ENCODE measurements around the gene CLSTN3.
A peak's percentile ranks its signal among the peaks of the same experiment; 100 is the strongest.

CLSTN3 gene

GRCh38 chr12:7112041-7112440 lies 18.1 kb upstream of the CLSTN3 start:
- Mint-ChIP-seq H3K4me1 (peaks cover 15% of the 10 kb centered on the region), H3K27me3 (ENCODE audit: low read depth, poor library complexity) (peaks cover 11% of the 10 kb centered on the region), H3K36me3 (ENCODE audit: low read depth) (peaks cover 12% of the 10 kb centered on the region), H3K4me3 (no peak overlapping the region), H3K9me3 (peaks cover 6% of the 10 kb centered on the region), H3K27ac (no peak overlapping the region)
- DNase-seq, result no peak
- TF ChIP-seq, protein P1, sequence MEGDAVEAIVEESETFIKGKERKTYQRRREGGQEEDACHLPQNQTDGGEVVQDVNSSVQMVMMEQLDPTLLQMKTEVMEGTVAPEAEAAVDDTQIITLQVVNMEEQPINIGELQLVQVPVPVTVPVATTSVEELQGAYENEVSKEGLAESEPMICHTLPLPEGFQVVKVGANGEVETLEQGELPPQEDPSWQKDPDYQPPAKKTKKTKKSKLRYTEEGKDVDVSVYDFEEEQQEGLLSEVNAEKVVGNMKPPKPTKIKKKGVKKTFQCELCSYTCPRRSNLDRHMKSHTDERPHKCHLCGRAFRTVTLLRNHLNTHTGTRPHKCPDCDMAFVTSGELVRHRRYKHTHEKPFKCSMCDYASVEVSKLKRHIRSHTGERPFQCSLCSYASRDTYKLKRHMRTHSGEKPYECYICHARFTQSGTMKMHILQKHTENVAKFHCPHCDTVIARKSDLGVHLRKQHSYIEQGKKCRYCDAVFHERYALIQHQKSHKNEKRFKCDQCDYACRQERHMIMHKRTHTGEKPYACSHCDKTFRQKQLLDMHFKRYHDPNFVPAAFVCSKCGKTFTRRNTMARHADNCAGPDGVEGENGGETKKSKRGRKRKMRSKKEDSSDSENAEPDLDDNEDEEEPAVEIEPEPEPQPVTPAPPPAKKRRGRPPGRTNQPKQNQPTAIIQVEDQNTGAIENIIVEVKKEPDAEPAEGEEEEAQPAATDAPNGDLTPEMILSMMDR (IDR thresholded peaks at IDR 0.05), result no peak

- H3K4me1 Mint-ChIP-seq, result peaks cover 7% of the 10 kb centered on the region
- TF ChIP-seq, protein P1 (IDR thresholded peaks at IDR 0.05), result peak; percentile 85
- H3K9me3 Mint-ChIP-seq, result no peaks in the 10 kb centered on the region
- peaks cover 5% of the 10 kb centered on the region for H3K36me3 Mint-ChIP-seq (ENCODE audit: low read depth)
- no peak overlapping the region for H3K4me3 Mint-ChIP-seq
- DNase-seq, result peak; percentile 34
- H3K27me3 Mint-ChIP-seq (ENCODE audit: low read depth, poor library complexity), result peaks cover 11% of the 10 kb centered on the region
- no peak overlapping the region for H3K27ac Mint-ChIP-seq
Observed at GRCh38 chr12:7113389-7113871, 16.7 kb upstream of the CLSTN3 start.

DNA sequence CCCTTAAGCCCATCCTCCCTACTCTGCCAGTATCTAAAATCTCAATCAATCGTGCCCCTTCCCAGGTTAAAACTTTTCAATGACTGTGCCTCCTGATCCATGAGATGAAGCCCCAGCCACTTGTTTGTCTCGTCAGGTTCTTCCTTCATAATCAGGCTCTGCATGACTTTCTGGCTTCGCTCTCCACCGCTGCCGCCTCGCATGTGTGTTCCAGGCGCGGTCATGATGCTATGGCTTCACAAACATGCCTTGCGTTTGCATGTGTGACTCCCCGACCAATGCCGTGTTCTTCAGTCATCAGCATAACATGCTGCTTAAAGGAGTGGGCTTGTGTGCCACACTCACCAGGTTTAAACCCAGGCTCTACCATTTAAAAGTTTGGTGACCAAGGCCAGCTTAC lies 16.2 kb upstream of the CLSTN3 start:
- H3K36me3 Mint-ChIP-seq (ENCODE audit: low read depth), result peaks cover 5% of the 10 kb centered on the region
- no peak overlapping the region for H3K4me3 Mint-ChIP-seq
- H3K27me3 Mint-ChIP-seq (ENCODE audit: low read depth, poor library complexity), result peaks cover 11% of the 10 kb centered on the region
- DNase-seq, result no peak
- no peaks in the 10 kb centered on the region for H3K9me3 Mint-ChIP-seq
- H3K4me1 Mint-ChIP-seq, result peaks cover 7% of the 10 kb centered on the region
- TF ChIP-seq, protein P1 (IDR thresholded peaks at IDR 0.05), result no peak
- no peak overlapping the region for H3K27ac Mint-ChIP-seq

GRCh38 chr12:7114851-7115250 lies 15.3 kb upstream of the CLSTN3 start:
- Mint-ChIP-seq H3K4me1 (no peaks in the 10 kb centered on the region), H3K27ac (no peak overlapping the region), H3K27me3 (ENCODE audit: low read depth, poor library complexity) (peaks cover 11% of the 10 kb centered on the region), H3K36me3 (ENCODE audit: low read depth) (peaks cover 5% of the 10 kb centered on the region), H3K4me3 (no peak overlapping the region), H3K9me3 (no peaks in the 10 kb centered on the region)
- TF ChIP-seq, protein P1 (IDR thresholded peaks at IDR 0.05), result no peak
- no peak for DNase-seq

GRCh38 chr12:7116196-7116595 lies 14.0 kb upstream of the CLSTN3 start:
- Mint-ChIP-seq H3K36me3 (ENCODE audit: low read depth) (peaks cover 5% of the 10 kb centered on the region), H3K27ac (no peak overlapping the region), H3K4me3 (no peak overlapping the region), H3K27me3 (ENCODE audit: low read depth, poor library complexity) (peaks cover 12% of the 10 kb centered on the region), H3K9me3 (no peaks in the 10 kb centered on the region), H3K4me1 (no peaks in the 10 kb centered on the region)
- no peak for DNase-seq
- TF ChIP-seq, protein P1 (IDR thresholded peaks at IDR 0.05), result no peak

- Mint-ChIP-seq H3K9me3 (no peaks in the 10 kb centered on the region), H3K36me3 (ENCODE audit: low read depth) (peaks cover 5% of the 10 kb centered on the region), H3K4me3 (no peak overlapping the region), H3K27ac (no peak overlapping the region), H3K4me1 (peaks cover 3% of the 10 kb centered on the region), H3K27me3 (ENCODE audit: low read depth, poor library complexity) (peaks cover 12% of the 10 kb centered on the region)
- no peak for DNase-seq
- TF ChIP-seq, protein P1 (IDR thresholded peaks at IDR 0.05), result no peak
Observed at GRCh38 chr12:7116916-7117315, 13.3 kb upstream of the CLSTN3 start.
